Activated CD8-positive, alpha-beta T cell treated with anti-CD3 and anti-CD28 coated beads for 36 hours (primary cell): ENCODE data around the gene CADM2. TPM values are rescaled to one million over a fixed set of nuclear protein-coding genes. Genes with fewer than 3 reads are reported as not detected.

Source experiments
- ATAC-seq: fragments of 200-7000 bp; cut with Tn5 transposase; one replicate; pipeline ENCODE4 v1.10.0; 2021; ENCODE audit warnings: mild to moderate bottlenecking, moderate library complexity
- CTCF ChIA-PET: fragments of 350-600 bp; sonication (Branson Sonifier 250); formaldehyde crosslinking; loops from one replicate; lab custom pipeline; 2021; ENCODE audit warnings: antibody characterized with exemption; lab: Charles Lee
- POLR2A ChIA-PET: fragments of 350-600 bp; sonication (Branson Sonifier 250); formaldehyde crosslinking; loops from one replicate; lab custom pipeline; 2021; ENCODE audit warnings: antibody characterized with exemption; lab: Charles Lee
- DNase-seq: peaks from one replicate; pipeline ENCODE4 v3.0.0-alpha.2; 2020
- H3K27ac Mint-ChIP-seq: one replicate; pipeline ENCODE4 v1.8.0; 2021; ENCODE audit warnings: mild to moderate bottlenecking, mixed read lengths
- H3K27me3 Mint-ChIP-seq: one replicate; pipeline ENCODE4 v1.8.0; 2021; ENCODE audit warnings: mixed read lengths
- H3K36me3 Mint-ChIP-seq: one replicate; pipeline ENCODE4 v1.8.0; 2021; ENCODE audit warnings: low read depth, mixed read lengths
- H3K4me1 Mint-ChIP-seq: one replicate; pipeline ENCODE4 v1.8.0; 2021; ENCODE audit warnings: low read depth, mixed read lengths
- H3K4me3 Mint-ChIP-seq: one replicate; pipeline ENCODE4 v1.8.0; 2021; ENCODE audit warnings: mild to moderate bottlenecking, moderate library complexity, mixed read lengths
- H3K9me3 Mint-ChIP-seq: one replicate; pipeline ENCODE4 v1.8.0; 2021; ENCODE audit warnings: mixed read lengths
- intact Hi-C: fragments of 100-400 bp; cut with micrococcal nuclease; formaldehyde crosslinking; loops from one replicate; pipeline ENCODE4 v1.10.0; 2022
- total RNA-seq, 2 experiments: library from RNA; stranded (reverse); gene quantifications; one replicate each; pipeline ENCODE4 v1.2.3, GENCODE V29; 2021
- TF ChIP-seq, protein P1 (sequence below): fragments of 200-600 bp; IDR thresholded peaks from one replicate; pipeline ENCODE4 v1.8.0; 2022; ENCODE audit warnings: antibody characterized with exemption, mild to moderate bottlenecking

The CADM2 gene
- total RNA-seq, 2 experiments from 2014 or later, result 0.38 TPM; not detected in 1

DNA sequence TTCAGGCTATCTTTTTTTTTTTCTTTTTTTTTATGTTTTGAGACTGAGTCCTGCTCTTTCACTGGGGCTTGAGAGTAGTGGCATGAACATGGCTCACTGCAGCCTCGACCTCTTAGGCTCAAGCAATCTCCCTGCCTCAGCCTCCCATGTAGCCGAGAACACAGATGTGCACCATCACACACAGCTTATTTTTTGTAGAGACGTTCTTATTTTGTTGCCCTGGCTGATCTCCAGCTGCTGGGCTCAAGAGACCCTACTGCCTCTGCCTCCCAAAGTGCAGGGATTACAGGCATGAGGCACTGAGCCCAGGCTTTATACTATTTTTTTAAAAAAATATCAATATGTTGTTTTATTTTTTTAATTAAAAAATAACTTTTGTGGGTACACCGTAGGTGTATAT lies 467.3 kb downstream of the CADM2 start:
- Mint-ChIP-seq H3K9me3 (no peaks in the 10 kb centered on the region), H3K4me3 (no peak overlapping the region), H3K27me3 (no peaks in the 10 kb centered on the region), H3K36me3 (no peaks in the 10 kb centered on the region), H3K27ac (no peak overlapping the region), H3K4me1 (no peaks in the 10 kb centered on the region)
- no peak for ATAC-seq
- ChIA-PET POLR2A (no interaction called here), CTCF (no interaction called here)
- TF ChIP-seq, protein P1, sequence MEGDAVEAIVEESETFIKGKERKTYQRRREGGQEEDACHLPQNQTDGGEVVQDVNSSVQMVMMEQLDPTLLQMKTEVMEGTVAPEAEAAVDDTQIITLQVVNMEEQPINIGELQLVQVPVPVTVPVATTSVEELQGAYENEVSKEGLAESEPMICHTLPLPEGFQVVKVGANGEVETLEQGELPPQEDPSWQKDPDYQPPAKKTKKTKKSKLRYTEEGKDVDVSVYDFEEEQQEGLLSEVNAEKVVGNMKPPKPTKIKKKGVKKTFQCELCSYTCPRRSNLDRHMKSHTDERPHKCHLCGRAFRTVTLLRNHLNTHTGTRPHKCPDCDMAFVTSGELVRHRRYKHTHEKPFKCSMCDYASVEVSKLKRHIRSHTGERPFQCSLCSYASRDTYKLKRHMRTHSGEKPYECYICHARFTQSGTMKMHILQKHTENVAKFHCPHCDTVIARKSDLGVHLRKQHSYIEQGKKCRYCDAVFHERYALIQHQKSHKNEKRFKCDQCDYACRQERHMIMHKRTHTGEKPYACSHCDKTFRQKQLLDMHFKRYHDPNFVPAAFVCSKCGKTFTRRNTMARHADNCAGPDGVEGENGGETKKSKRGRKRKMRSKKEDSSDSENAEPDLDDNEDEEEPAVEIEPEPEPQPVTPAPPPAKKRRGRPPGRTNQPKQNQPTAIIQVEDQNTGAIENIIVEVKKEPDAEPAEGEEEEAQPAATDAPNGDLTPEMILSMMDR, result no peak
- intact Hi-C loops, result no loop called here
- DNase-seq, result no peak

DNA sequence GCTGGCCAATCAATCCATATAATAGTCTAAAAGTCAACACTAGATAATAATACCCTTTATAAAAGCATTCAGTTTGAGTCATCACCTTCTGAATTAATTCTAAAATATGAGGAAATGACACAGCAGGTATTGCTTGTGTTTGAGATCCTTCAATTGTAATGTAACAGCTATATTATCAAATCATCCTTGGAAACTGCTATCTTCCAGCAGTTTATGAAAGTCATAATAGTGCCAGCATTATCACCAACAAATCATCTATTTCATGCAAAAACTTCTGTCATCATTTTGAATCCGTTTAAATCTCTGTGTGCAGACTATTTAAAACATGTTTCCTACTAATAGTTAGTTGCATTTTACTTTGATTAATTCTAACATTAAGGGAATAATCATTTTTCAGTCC lies 468.7 kb downstream of the CADM2 start:
- no peaks in the 10 kb centered on the region for H3K4me1 Mint-ChIP-seq
- H3K27ac Mint-ChIP-seq, result no peak overlapping the region
- ATAC-seq (no peak), DNase-seq (no peak)
- no peaks in the 10 kb centered on the region for H3K27me3 Mint-ChIP-seq
- ChIA-PET CTCF (no interaction called here), POLR2A (no interaction called here)
- no peaks in the 10 kb centered on the region for H3K9me3 Mint-ChIP-seq
- intact Hi-C loops, result no loop called here
- TF ChIP-seq, protein P1, result no peak
- H3K4me3 Mint-ChIP-seq, result no peak overlapping the region
- no peaks in the 10 kb centered on the region for H3K36me3 Mint-ChIP-seq

DNA sequence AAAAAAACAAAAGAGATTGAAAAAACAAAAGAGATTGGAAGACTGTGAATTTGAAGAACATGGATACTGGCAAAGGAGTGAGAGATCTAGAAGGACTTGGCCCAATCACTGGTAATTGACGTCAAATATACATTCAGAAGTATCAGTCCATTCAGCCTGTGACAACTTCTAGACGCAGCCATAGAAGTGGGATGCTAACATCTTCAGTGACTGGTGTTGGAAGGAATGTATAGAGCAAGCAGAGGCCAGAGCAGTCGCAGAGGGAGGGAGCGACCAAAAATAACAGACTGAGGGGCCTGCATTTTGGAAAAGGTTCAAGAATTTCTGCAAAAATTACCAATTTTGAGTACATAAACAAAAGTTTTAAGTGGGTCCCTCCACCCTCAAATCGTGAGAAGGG lies 473.3 kb downstream of the CADM2 start:
- intact Hi-C loops, result no loop called here

DNA sequence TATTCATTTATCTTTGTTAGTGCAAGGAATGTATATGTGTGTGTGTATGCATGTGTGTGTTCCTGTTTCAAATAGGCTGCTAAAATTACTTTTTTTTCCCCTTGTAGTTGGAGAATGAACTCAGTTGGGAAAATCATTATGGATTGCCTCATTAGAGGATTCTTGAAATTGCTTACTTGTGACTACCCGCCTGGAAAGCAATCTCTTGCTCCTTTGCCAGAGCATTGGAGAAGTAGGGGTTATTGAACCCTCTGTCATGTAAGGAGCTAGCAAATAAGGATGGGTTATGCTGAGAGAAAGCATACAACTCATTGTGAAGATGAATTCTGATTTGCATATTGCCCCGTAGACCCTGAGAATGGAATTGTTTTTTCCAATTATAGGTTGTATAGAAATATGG lies 474.5 kb downstream of the CADM2 start:
- no peak overlapping the region for H3K27ac Mint-ChIP-seq
- ChIA-PET POLR2A (no interaction called here), CTCF (no interaction called here)
- peaks cover 6% of the 10 kb centered on the region for H3K9me3 Mint-ChIP-seq
- H3K4me1 Mint-ChIP-seq, result no peaks in the 10 kb centered on the region
- intact Hi-C loops, result no loop called here
- no peaks in the 10 kb centered on the region for H3K27me3 Mint-ChIP-seq
- no peak overlapping the region for H3K4me3 Mint-ChIP-seq
- no peaks in the 10 kb centered on the region for H3K36me3 Mint-ChIP-seq
- TF ChIP-seq, protein P1, result no peak
- ATAC-seq (no peak), DNase-seq (no peak)

More for the DNA sequence above, 473.3 kb downstream of the CADM2 start:
- Mint-ChIP-seq H3K27ac (no peak overlapping the region), H3K27me3 (no peaks in the 10 kb centered on the region), H3K4me1 (no peaks in the 10 kb centered on the region), H3K4me3 (no peak overlapping the region), H3K36me3 (no peaks in the 10 kb centered on the region), H3K9me3 (peaks cover 6% of the 10 kb centered on the region)
- ChIA-PET CTCF (no interaction called here), POLR2A (no interaction called here)
- ATAC-seq, result no peak
- TF ChIP-seq, protein P1, result no peak
- DNase-seq, result no peak

DNA sequence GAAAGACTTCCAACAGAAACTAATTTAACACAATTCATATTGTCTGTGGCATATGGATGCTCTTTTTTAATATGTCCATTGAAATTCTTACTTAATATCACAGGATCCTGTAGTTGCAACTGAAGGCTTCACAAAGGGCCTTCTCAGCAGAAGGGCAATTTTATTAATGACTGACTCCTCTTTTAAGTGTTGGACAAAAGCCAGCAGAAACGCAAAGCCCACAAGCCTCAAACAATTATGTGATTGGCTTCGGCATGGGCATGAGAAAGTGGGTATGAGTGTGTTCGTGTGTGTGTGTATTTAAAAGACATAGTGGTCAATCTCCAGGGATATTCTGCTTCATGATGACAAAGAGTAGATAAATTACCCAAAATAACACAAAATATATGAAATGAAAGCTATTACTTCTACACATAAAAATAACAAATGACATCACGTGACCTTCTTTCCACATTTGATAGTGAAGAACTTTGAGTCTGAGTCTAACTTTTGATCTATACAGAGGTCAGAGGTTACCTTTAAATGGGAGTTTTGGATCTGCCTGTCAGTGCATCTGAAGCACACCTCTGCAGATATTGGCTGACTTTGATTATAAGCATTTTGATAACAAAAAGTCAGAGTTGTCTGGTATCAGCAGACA lies 496.9 kb downstream of the CADM2 start:
- TF ChIP-seq, protein P1, result no peak
- ATAC-seq, result no peak
- CTCF ChIA-PET, result no interaction called here

More for the DNA sequence above, 496.9 kb downstream of the CADM2 start:
- Mint-ChIP-seq H3K27me3 (no peaks in the 10 kb centered on the region), H3K4me1 (no peaks in the 10 kb centered on the region), H3K4me3 (no peak overlapping the region), H3K27ac (no peak overlapping the region), H3K9me3 (no peaks in the 10 kb centered on the region), H3K36me3 (no peaks in the 10 kb centered on the region)
- intact Hi-C loops, result no loop called here
- POLR2A ChIA-PET, result no interaction called here
- DNase-seq, result no peak
